MM.1S (cell line): ENCODE results near the gene AIDA.

Source experiments
- CTCF ChIP-seq: fragments of 300-600 bp; sonication (generic); IDR thresholded peaks from 2 replicates; pipeline ENCODE4 v1.5.1; 2016; ENCODE audit warnings: antibody characterized with exemption, low read length, mixed read lengths
- EZH2 ChIP-seq: fragments of 300-600 bp; sonication (generic); optimal IDR thresholded peaks from 2 replicates; pipeline ENCODE3; 2017; ENCODE audit warnings: low read depth, mild to moderate bottlenecking, antibody characterized with exemption, low read length, mixed read lengths

GRCh38 chr1:222623458-222623857 lies 88.8 kb downstream of the AIDA start:
- TF ChIP-seq CTCF (no peak), EZH2 (no peak)
